Measurements from ENCODE around the gene SMYD2. TPM values are rescaled to one million over a fixed set of nuclear protein-coding genes. Genes with fewer than 3 reads are reported as not detected.

SMYD2 gene
- total RNA-seq, 1 experiment from 2014 or later, result 6.4 TPM

GRCh38 chr1:214324896-214325800, 44.2 kb downstream of the SMYD2 start:
- no peaks in the 10 kb centered on the region for H3K9me3 Mint-ChIP-seq
- no peak overlapping the region for H3K4me3 Mint-ChIP-seq
- H3K4me1 Mint-ChIP-seq, result peaks cover 17% of the 10 kb centered on the region
- TF ChIP-seq NFE2L1 (CRISPR knock-in tag; IDR thresholded peaks at IDR 0.05), result no peak
- no peak for TF ChIP-seq TP53 (CRISPR knock-in tag; IDR thresholded peaks at IDR 0.05)
- TF ChIP-seq FOXJ3 (CRISPR knock-in tag; IDR thresholded peaks at IDR 0.05; ENCODE audit: borderline replicate concordance), result no peak
- TF ChIP-seq, protein P1, sequence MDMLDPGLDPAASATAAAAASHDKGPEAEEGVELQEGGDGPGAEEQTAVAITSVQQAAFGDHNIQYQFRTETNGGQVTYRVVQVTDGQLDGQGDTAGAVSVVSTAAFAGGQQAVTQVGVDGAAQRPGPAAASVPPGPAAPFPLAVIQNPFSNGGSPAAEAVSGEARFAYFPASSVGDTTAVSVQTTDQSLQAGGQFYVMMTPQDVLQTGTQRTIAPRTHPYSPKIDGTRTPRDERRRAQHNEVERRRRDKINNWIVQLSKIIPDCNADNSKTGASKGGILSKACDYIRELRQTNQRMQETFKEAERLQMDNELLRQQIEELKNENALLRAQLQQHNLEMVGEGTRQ (CRISPR knock-in tag; IDR thresholded peaks at IDR 0.05), result no peak
- TF ChIP-seq GABPB1 (CRISPR knock-in tag; IDR thresholded peaks at IDR 0.05), result no peak
- TF ChIP-seq, protein P2, sequence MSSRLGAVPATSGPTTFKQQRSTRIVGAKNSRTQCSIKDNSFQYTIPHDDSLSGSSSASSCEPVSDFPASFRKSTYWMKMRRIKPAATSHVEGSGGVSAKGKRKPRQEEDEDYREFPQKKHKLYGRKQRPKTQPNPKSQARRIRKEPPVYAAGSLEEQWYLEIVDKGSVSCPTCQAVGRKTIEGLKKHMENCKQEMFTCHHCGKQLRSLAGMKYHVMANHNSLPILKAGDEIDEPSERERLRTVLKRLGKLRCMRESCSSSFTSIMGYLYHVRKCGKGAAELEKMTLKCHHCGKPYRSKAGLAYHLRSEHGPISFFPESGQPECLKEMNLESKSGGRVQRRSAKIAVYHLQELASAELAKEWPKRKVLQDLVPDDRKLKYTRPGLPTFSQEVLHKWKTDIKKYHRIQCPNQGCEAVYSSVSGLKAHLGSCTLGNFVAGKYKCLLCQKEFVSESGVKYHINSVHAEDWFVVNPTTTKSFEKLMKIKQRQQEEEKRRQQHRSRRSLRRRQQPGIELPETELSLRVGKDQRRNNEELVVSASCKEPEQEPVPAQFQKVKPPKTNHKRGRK (CRISPR knock-in tag; IDR thresholded peaks at IDR 0.05; ENCODE audit: borderline replicate concordance), result no peak
- no peak for TF ChIP-seq CREB1 (CRISPR knock-in tag; IDR thresholded peaks at IDR 0.05)
- TF ChIP-seq SP1 (CRISPR knock-in tag; conservative IDR thresholded peaks at IDR 0.05), result no peak
- TF ChIP-seq CREM (CRISPR knock-in tag; IDR thresholded peaks at IDR 0.05), result no peak
- TF ChIP-seq, protein P3, sequence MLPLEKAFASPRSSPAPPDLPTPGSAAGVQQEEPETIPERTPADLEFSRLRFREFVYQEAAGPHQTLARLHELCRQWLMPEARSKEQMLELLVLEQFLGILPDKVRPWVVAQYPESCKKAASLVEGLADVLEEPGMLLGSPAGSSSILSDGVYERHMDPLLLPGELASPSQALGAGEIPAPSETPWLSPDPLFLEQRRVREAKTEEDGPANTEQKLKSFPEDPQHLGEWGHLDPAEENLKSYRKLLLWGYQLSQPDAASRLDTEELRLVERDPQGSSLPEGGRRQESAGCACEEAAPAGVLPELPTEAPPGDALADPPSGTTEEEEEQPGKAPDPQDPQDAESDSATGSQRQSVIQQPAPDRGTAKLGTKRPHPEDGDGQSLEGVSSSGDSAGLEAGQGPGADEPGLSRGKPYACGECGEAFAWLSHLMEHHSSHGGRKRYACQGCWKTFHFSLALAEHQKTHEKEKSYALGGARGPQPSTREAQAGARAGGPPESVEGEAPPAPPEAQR (CRISPR knock-in tag; IDR thresholded peaks at IDR 0.05), result no peak
- TF ChIP-seq KAT7 (CRISPR knock-in tag; IDR thresholded peaks at IDR 0.05; ENCODE audit: borderline replicate concordance), result no peak
- TF ChIP-seq ATF2 (CRISPR knock-in tag; IDR thresholded peaks at IDR 0.05; ENCODE audit: borderline replicate concordance, low read depth), result no peak
- peak overlapping the region; percentile 67; the same call in 1 of the 2 replicates for H3K27ac Mint-ChIP-seq
- no peak for DNase-seq (ENCODE audit: low spot score)
- no peak for ATAC-seq
- H3K36me3 Mint-ChIP-seq, result no peaks in the 10 kb centered on the region
- ChIA-PET CTCF (interaction anchor here (2.4 to 11.2 kb wide), 4 partner anchors 6 to 110 kb away, joined by 19 to 382 read pairs (median 228); no protein-coding TSS in a partner anchor), POLR2A (interaction anchor here (0.6 kb wide), 2 partner anchors 31 to 271 kb away, joined by 3 read pairs; no protein-coding TSS in a partner anchor)
- H3K27me3 Mint-ChIP-seq (ENCODE audit: low read depth), result peaks cover 2% of the 10 kb centered on the region

DNA sequence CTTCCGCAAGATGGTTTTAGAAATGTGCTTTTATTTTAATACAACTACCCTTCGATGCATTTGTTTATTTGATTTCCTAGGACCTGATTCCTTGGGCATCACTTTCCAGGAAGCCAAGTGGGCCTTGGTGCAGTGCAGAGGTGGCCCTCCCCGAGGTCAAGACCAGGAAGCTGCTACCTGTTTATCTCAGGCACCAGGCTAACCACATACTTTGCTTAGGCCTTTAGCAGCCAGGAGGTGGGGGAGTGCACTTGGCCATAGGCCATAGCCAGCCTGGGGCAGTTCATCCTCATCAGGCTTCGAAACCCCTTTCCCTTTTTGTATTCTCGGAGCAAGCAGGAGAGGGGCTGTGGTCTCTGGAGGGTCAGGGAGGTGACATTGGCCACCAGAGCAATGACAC, 45.4 kb downstream of the SMYD2 start:
- Mint-ChIP-seq H3K9me3 (no peaks in the 10 kb centered on the region), H3K27me3 (ENCODE audit: low read depth) (no peaks in the 10 kb centered on the region), H3K4me1 (peaks cover 16% of the 10 kb centered on the region), H3K36me3 (no peaks in the 10 kb centered on the region), H3K27ac (no peak overlapping the region), H3K4me3 (no peak overlapping the region)
- ChIA-PET POLR2A (interaction anchor here (0.7 kb wide), 1 partner anchor 231 kb away, joined by 3 read pairs; no protein-coding TSS in a partner anchor), CTCF (interaction anchor here (1.5 to 11.2 kb wide), 4 partner anchors 7 to 111 kb away, joined by 3 to 382 read pairs (median 228); no protein-coding TSS in a partner anchor)
- DNase-seq (ENCODE audit: low spot score) (no peak), ATAC-seq (peak; percentile 11)
- TF ChIP-seq ETV6 (CRISPR knock-in tag; IDR thresholded peaks at IDR 0.05) (no peak), TEAD4 (CRISPR knock-in tag; IDR thresholded peaks at IDR 0.05) (no peak), NR3C1 (CRISPR knock-in tag; conservative IDR thresholded peaks at IDR 0.05; ENCODE audit: low read depth) (no peak), E2F4 (CRISPR knock-in tag; IDR thresholded peaks at IDR 0.05; ENCODE audit: borderline replicate concordance, low read depth) (no peak), ELF4 (CRISPR knock-in tag; IDR thresholded peaks at IDR 0.05; ENCODE audit: low read depth) (no peak), JUN (CRISPR knock-in tag; IDR thresholded peaks at IDR 0.05) (no peak)
- TF ChIP-seq, protein P4, sequence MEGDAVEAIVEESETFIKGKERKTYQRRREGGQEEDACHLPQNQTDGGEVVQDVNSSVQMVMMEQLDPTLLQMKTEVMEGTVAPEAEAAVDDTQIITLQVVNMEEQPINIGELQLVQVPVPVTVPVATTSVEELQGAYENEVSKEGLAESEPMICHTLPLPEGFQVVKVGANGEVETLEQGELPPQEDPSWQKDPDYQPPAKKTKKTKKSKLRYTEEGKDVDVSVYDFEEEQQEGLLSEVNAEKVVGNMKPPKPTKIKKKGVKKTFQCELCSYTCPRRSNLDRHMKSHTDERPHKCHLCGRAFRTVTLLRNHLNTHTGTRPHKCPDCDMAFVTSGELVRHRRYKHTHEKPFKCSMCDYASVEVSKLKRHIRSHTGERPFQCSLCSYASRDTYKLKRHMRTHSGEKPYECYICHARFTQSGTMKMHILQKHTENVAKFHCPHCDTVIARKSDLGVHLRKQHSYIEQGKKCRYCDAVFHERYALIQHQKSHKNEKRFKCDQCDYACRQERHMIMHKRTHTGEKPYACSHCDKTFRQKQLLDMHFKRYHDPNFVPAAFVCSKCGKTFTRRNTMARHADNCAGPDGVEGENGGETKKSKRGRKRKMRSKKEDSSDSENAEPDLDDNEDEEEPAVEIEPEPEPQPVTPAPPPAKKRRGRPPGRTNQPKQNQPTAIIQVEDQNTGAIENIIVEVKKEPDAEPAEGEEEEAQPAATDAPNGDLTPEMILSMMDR (IDR thresholded peaks at IDR 0.05), result no peak
- TF ChIP-seq, protein P5, sequence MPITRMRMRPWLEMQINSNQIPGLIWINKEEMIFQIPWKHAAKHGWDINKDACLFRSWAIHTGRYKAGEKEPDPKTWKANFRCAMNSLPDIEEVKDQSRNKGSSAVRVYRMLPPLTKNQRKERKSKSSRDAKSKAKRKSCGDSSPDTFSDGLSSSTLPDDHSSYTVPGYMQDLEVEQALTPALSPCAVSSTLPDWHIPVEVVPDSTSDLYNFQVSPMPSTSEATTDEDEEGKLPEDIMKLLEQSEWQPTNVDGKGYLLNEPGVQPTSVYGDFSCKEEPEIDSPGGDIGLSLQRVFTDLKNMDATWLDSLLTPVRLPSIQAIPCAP (CRISPR knock-in tag; IDR thresholded peaks at IDR 0.05), result no peak
